Measurements from ENCODE around the gene SFXN5. TPM values are rescaled to one million over a fixed set of nuclear protein-coding genes. Genes with fewer than 3 reads are reported as not detected.

SFXN5 gene
- polyA plus RNA-seq, 3 donors: 5.9 to 28.6 (median 9.5) TPM

DNA sequence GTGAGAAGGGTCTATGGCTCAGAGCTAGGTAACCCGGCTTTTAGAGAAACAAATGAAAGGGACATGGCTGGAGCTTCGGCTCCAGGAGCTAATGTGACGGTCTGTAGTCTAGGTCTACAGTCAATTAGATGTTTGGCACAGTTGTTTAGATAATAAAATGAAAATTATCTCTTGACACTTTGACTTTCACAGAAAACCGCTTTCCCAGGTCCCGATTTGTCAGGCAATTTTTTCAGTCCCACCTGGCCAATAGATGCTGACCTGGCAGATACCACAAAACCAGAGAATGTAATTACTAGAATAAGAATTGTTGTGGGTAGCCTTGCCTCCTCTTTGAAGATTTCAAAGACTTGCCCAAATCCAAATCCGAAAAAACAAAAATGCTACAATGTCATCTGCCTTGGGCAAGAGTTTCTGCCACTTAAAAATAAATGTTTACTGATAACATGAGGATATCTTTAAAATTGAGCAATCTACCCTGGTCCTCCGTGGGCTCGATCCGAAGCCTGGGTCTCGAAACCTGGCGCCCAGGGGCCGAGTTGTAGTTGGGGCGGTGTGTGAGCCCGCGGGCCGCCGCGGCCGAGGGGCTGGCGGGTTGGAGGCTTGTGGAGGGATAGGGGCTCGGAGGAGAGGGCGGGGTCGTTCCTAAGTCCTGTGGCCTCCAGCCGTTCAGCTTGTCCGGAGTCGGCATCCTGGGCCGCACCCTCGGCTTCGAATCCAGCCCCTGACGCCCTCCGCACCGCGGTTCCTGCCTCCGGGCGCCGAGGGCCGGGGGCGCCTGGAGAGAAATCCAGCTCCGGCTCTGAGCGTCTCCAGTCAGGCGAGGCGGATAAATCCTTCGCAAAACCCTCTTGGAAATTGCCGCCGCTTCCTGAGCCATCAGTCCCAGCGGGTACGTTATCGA, 151.8 kb downstream of the SFXN5 start:
- H3K4me1 Mint-ChIP-seq: peaks cover 25% of the 10 kb centered on the region
- intact Hi-C loops (cut with micrococcal nuclease): no loop called here
- peak overlapping the region in 1 of 7 donors; percentile 57 for H3K27ac Mint-ChIP-seq
- Histone ChIP-seq H4K20me1 (ENCODE audit: insufficient read depth, low read length) (no peaks in the 10 kb centered on the region), H3K36me3 (replicated peaks in 1 of 2; ENCODE audit: control insufficient read depth in 1 of 2, insufficient read depth in 2 of 2, low read length in 2 of 2) (no peaks in the 10 kb centered on the region), H3K4me2 (replicated peaks; ENCODE audit: extremely low read depth, low read length, poor library complexity, severe bottlenecking) (peak overlapping the region; percentile 56), H3K79me2 (ENCODE audit: insufficient read depth, low read length) (no peaks in the 10 kb centered on the region), H3K27me3 (ENCODE audit: control insufficient read depth in 2 of 2, insufficient read depth in 2 of 2, low read length in 2 of 2) (peaks cover 81 to 93% of the 10 kb centered on the region in 2 donors), H3K4me3 (replicated peaks in 1 of 3; ENCODE audit: low read depth in 2 of 3, low read length in 3 of 3) (peak overlapping the region in 1 of 3 experiments; percentile 51), H3K4me1 (ENCODE audit: control insufficient read depth in 1 of 2, insufficient read depth in 2 of 2, low read length in 2 of 2) (peaks cover 26 to 42% of the 10 kb centered on the region in 2 donors), H3K9ac (ENCODE audit: insufficient read depth, low read length, poor library complexity, severe bottlenecking) (no peak overlapping the region), H3K9me3 (replicated peaks in 1 of 2; ENCODE audit: control insufficient read depth in 1 of 2, insufficient read depth in 1 of 2, low read length in 2 of 2) (peaks cover 6 to 66% of the 10 kb centered on the region in 2 donors), H3K27ac (ENCODE audit: low read depth in 1 of 2, low read length in 2 of 2) (no peak overlapping the region), H2AFZ (ENCODE audit: insufficient read depth, low read depth, low read length, poor library complexity, severe bottlenecking) (no peak overlapping the region)
- peaks cover 0 to 29% (median 13%) of the 10 kb centered on the region in 7 donors for H3K9me3 Mint-ChIP-seq
- peak overlapping the region in 1 of 2 donors; percentile 80 for H3K4me3 Mint-ChIP-seq
- DNase-seq: no peak
- H3K27me3 Mint-ChIP-seq (ENCODE audit: low read depth in 3 of 3): peaks cover 82 to 96% (median 88%) of the 10 kb centered on the region in 3 donors
- 9% methylated on average over 39 of the region's 48 CpGs for WGBS (ENCODE audit: insufficient coverage)
- TF ChIP-seq, protein P1, sequence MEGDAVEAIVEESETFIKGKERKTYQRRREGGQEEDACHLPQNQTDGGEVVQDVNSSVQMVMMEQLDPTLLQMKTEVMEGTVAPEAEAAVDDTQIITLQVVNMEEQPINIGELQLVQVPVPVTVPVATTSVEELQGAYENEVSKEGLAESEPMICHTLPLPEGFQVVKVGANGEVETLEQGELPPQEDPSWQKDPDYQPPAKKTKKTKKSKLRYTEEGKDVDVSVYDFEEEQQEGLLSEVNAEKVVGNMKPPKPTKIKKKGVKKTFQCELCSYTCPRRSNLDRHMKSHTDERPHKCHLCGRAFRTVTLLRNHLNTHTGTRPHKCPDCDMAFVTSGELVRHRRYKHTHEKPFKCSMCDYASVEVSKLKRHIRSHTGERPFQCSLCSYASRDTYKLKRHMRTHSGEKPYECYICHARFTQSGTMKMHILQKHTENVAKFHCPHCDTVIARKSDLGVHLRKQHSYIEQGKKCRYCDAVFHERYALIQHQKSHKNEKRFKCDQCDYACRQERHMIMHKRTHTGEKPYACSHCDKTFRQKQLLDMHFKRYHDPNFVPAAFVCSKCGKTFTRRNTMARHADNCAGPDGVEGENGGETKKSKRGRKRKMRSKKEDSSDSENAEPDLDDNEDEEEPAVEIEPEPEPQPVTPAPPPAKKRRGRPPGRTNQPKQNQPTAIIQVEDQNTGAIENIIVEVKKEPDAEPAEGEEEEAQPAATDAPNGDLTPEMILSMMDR (IDR thresholded peaks at IDR 0.05): no peak
- peaks cover under 1 to 3% of the 10 kb centered on the region in 2 donors for H3K36me3 Mint-ChIP-seq

DNA sequence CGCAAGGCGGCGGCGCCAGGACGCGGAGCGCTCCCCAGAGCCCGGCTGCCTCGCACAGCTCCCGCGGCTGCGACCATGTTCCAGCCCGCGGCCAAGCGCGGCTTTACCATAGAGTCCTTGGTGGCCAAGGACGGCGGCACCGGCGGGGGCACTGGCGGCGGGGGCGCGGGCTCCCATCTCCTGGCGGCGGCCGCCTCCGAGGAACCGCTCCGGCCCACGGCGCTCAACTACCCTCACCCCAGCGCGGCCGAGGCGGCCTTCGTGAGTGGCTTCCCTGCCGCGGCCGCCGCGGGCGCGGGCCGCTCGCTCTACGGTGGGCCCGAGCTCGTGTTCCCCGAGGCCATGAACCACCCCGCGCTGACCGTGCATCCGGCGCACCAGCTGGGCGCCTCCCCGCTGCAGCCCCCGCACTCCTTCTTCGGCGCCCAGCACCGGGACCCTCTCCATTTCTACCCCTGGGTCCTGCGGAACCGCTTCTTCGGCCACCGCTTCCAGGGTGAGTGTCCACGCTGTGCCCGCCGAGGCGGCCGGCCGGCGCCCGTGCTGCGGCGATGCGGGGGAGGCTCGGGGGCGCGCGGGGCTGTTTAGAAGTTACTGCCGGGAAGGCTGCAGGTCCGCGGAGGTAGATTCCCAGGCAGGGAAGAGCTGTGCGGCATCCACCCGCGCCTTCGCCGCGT, 153.5 kb downstream of the SFXN5 start:
- Mint-ChIP-seq H3K27ac (no peak overlapping the region), H3K27me3 (ENCODE audit: low read depth in 3 of 3) (peaks cover 87 to 96% (median 89%) of the 10 kb centered on the region in 3 donors), H3K4me3 (peak overlapping the region in 1 of 2 donors; percentile 77), H3K9me3 (peaks cover 0 to 39% (median 14%) of the 10 kb centered on the region in 7 donors), H3K36me3 (peaks cover 3% of the 10 kb centered on the region in 2 donors), H3K4me1 (peaks cover 22% of the 10 kb centered on the region)
- TF ChIP-seq, protein P1 (IDR thresholded peaks at IDR 0.05): no peak
- no peak overlapping the region for H3K27ac ChIP-seq (ENCODE audit: low read depth in 1 of 2, low read length in 2 of 2)
- peak overlapping the region; percentile 65 for H3K4me2 ChIP-seq (replicated peaks; ENCODE audit: extremely low read depth, low read length, poor library complexity, severe bottlenecking)
- H3K9ac ChIP-seq (ENCODE audit: insufficient read depth, low read length, poor library complexity, severe bottlenecking): no peak overlapping the region
- peaks cover 85 to 93% of the 10 kb centered on the region in 2 donors for H3K27me3 ChIP-seq (ENCODE audit: control insufficient read depth in 2 of 2, insufficient read depth in 2 of 2, low read length in 2 of 2)
- DNase-seq: no peak
- peak overlapping the region in 1 of 3 experiments; percentile 42 for H3K4me3 ChIP-seq (replicated peaks in 1 of 3; ENCODE audit: low read depth in 2 of 3, low read length in 3 of 3)
- intact Hi-C loops (cut with micrococcal nuclease): no loop called here
- no peaks in the 10 kb centered on the region for H3K36me3 ChIP-seq (replicated peaks in 1 of 2; ENCODE audit: control insufficient read depth in 1 of 2, insufficient read depth in 2 of 2, low read length in 2 of 2)
- H4K20me1 ChIP-seq (ENCODE audit: insufficient read depth, low read length): no peaks in the 10 kb centered on the region
- H3K9me3 ChIP-seq (replicated peaks in 1 of 2; ENCODE audit: control insufficient read depth in 1 of 2, insufficient read depth in 1 of 2, low read length in 2 of 2): peaks cover 6 to 64% of the 10 kb centered on the region in 2 donors
- WGBS (ENCODE audit: insufficient coverage): 1% methylated on average over 86 of the region's 89 CpGs
- H3K79me2 ChIP-seq (ENCODE audit: insufficient read depth, low read length): no peaks in the 10 kb centered on the region
- no peak overlapping the region for H2AFZ ChIP-seq (ENCODE audit: insufficient read depth, low read depth, low read length, poor library complexity, severe bottlenecking)
- H3K4me1 ChIP-seq (ENCODE audit: control insufficient read depth in 1 of 2, insufficient read depth in 2 of 2, low read length in 2 of 2): peaks cover 26 to 42% of the 10 kb centered on the region in 2 donors
